HCT116 (cell line): ENCODE results near the gene BBS2.

Experiments
- EZH2phosphoT487 ChIP-seq: fragments of 200-600 bp; IDR thresholded peaks from 2 replicates; pipeline ENCODE4 v1.6.1; 2018; ENCODE audit warnings: antibody characterized with exemption, borderline replicate concordance
- JUND ChIP-seq: IDR thresholded peaks from 2 replicates; pipeline ENCODE4 v1.6.1; 2012
- POLR2A ChIP-seq: IDR thresholded peaks from 2 replicates; pipeline ENCODE4 v1.7.0; 2011; ENCODE audit warnings: borderline replicate concordance; ENCODE audit not compliant: insufficient read depth, insufficient read length; ENCODE audit errors: extremely low read depth
- POLR2AphosphoS5 ChIP-seq: IDR thresholded peaks from 2 replicates; pipeline ENCODE4 v1.6.1; 2011; ENCODE audit warnings: mild to moderate bottlenecking, low read depth, low read length, moderate library complexity
- REST ChIP-seq: IDR thresholded peaks from 2 replicates; pipeline ENCODE4 v1.6.1; 2012; ENCODE audit warnings: low read depth
- TCF7L2 ChIP-seq: IDR thresholded peaks from 2 replicates; pipeline ENCODE4 v1.7.0; 2011; ENCODE audit warnings: borderline replicate concordance, inconsistent platforms; ENCODE audit not compliant: insufficient read depth, insufficient read length; ENCODE audit errors: extremely low read depth
- YY1 ChIP-seq: IDR thresholded peaks from 2 replicates; pipeline ENCODE4 v1.6.1; 2011; ENCODE audit warnings: low read length, low read depth, moderate library complexity, mild to moderate bottlenecking; ENCODE audit not compliant: insufficient replicate concordance; ENCODE audit errors: extremely low read depth
- TF ChIP-seq, protein P1 (sequence below), 3 experiments: fragments of 200-600 bp in 1 of 3; sonication (generic) in 1 of 3; IDR thresholded peaks in 2 of 3; conservative IDR thresholded peaks in 1 of 3; 2 replicates each; pipeline ENCODE4 v1.5.1; 2012 to 2017; ENCODE audit warnings: low read depth in 2 of 3, low read length in 2 of 3, antibody characterized with exemption in 1 of 3, borderline replicate concordance in 1 of 3, control low read depth in 1 of 3, mild to moderate bottlenecking in 1 of 3, mixed read lengths in 1 of 3, mixed run types in 1 of 3, moderate library complexity in 1 of 3; ENCODE audit not compliant: insufficient read depth in 1 of 3

DNA sequence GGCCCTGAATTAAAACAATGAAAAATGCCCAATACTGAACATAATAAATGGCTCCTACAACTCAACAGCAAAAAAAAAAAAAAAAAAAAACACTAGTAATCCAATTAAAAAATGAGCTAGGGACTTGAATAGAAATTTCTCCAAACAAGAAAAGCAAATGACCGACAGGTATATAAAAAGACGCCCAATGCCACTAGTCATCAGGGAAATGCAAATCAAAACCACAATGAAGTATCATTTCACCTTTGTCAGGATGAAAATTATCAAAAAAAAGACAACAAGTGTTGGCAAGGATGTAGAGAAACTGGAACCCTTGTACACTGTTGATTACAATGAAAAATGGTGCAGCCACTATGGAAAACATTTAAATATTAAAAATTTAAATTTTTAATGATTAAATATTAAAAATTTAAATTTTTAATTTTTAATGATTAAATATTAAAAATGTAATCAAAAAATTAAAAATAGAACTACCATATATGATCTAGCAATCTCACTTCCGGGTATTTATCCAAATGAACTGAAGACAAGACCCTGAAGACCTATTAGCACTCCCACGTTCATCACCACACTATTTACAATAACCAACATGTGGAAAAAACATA lies 28.1 kb downstream of the BBS2 start:
- TF ChIP-seq REST: no peak
- TF ChIP-seq, protein P1, sequence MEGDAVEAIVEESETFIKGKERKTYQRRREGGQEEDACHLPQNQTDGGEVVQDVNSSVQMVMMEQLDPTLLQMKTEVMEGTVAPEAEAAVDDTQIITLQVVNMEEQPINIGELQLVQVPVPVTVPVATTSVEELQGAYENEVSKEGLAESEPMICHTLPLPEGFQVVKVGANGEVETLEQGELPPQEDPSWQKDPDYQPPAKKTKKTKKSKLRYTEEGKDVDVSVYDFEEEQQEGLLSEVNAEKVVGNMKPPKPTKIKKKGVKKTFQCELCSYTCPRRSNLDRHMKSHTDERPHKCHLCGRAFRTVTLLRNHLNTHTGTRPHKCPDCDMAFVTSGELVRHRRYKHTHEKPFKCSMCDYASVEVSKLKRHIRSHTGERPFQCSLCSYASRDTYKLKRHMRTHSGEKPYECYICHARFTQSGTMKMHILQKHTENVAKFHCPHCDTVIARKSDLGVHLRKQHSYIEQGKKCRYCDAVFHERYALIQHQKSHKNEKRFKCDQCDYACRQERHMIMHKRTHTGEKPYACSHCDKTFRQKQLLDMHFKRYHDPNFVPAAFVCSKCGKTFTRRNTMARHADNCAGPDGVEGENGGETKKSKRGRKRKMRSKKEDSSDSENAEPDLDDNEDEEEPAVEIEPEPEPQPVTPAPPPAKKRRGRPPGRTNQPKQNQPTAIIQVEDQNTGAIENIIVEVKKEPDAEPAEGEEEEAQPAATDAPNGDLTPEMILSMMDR (IDR thresholded peaks at IDR 0.05 in 2 of 3, conservative IDR thresholded peaks at IDR 0.05 in 1 of 3; ENCODE audit: borderline replicate concordance in 1 of 3, insufficient read depth in 1 of 3, low read depth in 2 of 3, low read length in 2 of 3): no peak
- TF ChIP-seq POLR2A: no peak
- no peak for TF ChIP-seq POLR2AphosphoS5
- TF ChIP-seq JUND: no peak
- no peak for TF ChIP-seq EZH2phosphoT487
- TF ChIP-seq YY1: no peak
- no peak for TF ChIP-seq TCF7L2
